ENCODE data around the gene AGK. TPM values are rescaled to one million over a fixed set of nuclear protein-coding genes. Genes with fewer than 3 reads are reported as not detected.

AGK gene
- total and polyA plus RNA-seq, 4 donors = 7.2 to 13.6 (median 8.9) TPM

DNA sequence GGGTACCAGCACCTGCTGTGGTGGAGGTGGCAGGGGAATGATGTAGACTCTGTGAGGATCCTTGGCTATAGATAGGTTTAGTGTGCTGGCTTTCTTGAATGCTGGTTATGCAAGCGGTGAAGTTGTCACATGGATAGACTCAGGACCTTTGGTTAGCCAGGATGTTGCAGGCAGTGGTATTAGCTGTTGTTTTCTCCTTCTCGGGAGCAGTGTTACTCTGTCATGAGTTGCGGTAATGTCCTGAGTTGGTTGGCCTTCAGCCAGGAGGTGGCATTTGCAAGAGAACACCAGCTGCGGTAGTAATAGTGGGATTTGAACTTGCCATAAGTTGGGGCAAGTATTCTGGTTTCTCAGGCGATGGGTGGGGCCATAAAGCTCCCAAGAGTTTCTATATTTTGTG, 10.8 kb downstream of the AGK start (continued):
- no peak for TF ChIP-seq RXRA (IDR thresholded peaks at IDR 0.05)
- TF ChIP-seq RAD21 (IDR thresholded peaks at IDR 0.05) = no peak
- no peak for TF ChIP-seq TAF1 (conservative IDR thresholded peaks at IDR 0.05)

DNA sequence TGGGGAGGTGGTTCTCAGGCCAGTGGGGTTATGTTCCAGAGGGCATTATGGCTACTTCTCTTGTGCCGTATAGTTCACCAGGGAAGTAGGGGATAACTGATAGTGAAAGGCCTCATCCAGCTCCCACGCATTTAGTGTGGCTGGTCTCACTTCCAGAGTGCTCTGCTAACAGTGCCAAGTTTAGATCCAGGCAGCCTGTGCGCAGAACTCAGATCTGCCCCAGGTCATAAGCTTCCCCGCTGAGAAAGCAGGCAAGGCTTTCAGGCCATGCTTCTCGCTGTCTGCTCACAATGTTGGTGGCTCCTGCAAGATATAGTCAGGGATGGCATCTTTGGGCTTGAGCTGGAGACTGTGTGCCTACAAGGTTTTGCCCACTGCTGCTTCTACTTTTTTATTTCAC, 11.3 kb downstream of the AGK start:
- Histone ChIP-seq H3K27me3 (ENCODE audit: control insufficient read depth in 4 of 4, insufficient read depth in 4 of 4, low read length in 3 of 4) (no peaks in the 10 kb centered on the region), H3K9me3 (ENCODE audit: control insufficient read depth in 4 of 4, low read length in 3 of 4) (no peaks in the 10 kb centered on the region), H3K4me3 (ENCODE audit: low read depth in 1 of 3, low read length in 3 of 3) (no peak overlapping the region), H3K9ac (ENCODE audit: low read depth in 1 of 2, low read length in 2 of 2) (no peak overlapping the region), H3K27ac (ENCODE audit: low read depth in 1 of 2, low read length in 2 of 2) (no peak overlapping the region), H3K36me3 (ENCODE audit: control insufficient read depth in 4 of 4, insufficient read depth in 3 of 4, low read depth in 1 of 4, low read length in 3 of 4) (peaks cover 0 to 20% (median 5%) of the 10 kb centered on the region in 4 donors), H3K4me1 (ENCODE audit: control insufficient read depth in 4 of 4, insufficient read depth in 4 of 4, low read length in 3 of 4) (no peaks in the 10 kb centered on the region)
- no peak for DNase-seq (ENCODE audit: low spot score)
- no peak for TF ChIP-seq HNF4A (conservative IDR thresholded peaks at IDR 0.05)
- TF ChIP-seq GABPA (IDR thresholded peaks at IDR 0.05 in 1 of 2, conservative IDR thresholded peaks at IDR 0.05 in 1 of 2) = no peak
- WGBS = 97% methylated on average over 5 of the region's 5 CpGs

DNA sequence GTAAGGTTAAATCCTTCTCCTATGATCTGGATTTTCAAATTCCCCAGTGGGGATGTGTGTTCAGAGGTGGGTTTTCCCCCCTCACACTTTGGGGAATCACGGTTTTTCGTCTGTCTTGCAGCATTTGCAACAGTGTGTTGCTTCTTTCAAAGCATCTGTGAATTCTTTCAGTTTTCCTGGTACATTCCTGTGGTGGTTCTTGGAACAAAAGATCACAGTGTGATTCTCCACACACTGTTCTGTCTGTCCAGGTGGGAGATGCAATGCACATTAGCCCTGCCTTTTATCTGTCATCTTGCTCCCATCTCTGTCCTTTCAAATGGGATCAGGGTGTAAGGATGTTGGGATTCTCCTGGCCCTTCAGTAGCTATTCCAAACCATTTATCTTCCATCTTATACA, 11.8 kb downstream of the AGK start:
- H3K4me1 ChIP-seq (ENCODE audit: control insufficient read depth in 4 of 4, insufficient read depth in 4 of 4, low read length in 3 of 4) = no peaks in the 10 kb centered on the region
- H3K9me3 ChIP-seq (ENCODE audit: control insufficient read depth in 4 of 4, low read length in 3 of 4) = no peaks in the 10 kb centered on the region
- DNase-seq (ENCODE audit: low spot score) = no peak
- H3K27me3 ChIP-seq (ENCODE audit: control insufficient read depth in 4 of 4, insufficient read depth in 4 of 4, low read length in 3 of 4) = no peaks in the 10 kb centered on the region
- no peak overlapping the region for H3K9ac ChIP-seq (ENCODE audit: low read depth in 1 of 2, low read length in 2 of 2)
- H3K36me3 ChIP-seq (ENCODE audit: control insufficient read depth in 4 of 4, insufficient read depth in 3 of 4, low read depth in 1 of 4, low read length in 3 of 4) = peaks cover 0 to 22% (median 5%) of the 10 kb centered on the region in 4 donors
- H3K4me3 ChIP-seq (ENCODE audit: low read depth in 1 of 3, low read length in 3 of 3) = no peak overlapping the region
- no peak overlapping the region for H3K27ac ChIP-seq (ENCODE audit: low read depth in 1 of 2, low read length in 2 of 2)
- 91% methylated on average over 2 of the region's 2 CpGs for WGBS
- TF ChIP-seq, protein P1, sequence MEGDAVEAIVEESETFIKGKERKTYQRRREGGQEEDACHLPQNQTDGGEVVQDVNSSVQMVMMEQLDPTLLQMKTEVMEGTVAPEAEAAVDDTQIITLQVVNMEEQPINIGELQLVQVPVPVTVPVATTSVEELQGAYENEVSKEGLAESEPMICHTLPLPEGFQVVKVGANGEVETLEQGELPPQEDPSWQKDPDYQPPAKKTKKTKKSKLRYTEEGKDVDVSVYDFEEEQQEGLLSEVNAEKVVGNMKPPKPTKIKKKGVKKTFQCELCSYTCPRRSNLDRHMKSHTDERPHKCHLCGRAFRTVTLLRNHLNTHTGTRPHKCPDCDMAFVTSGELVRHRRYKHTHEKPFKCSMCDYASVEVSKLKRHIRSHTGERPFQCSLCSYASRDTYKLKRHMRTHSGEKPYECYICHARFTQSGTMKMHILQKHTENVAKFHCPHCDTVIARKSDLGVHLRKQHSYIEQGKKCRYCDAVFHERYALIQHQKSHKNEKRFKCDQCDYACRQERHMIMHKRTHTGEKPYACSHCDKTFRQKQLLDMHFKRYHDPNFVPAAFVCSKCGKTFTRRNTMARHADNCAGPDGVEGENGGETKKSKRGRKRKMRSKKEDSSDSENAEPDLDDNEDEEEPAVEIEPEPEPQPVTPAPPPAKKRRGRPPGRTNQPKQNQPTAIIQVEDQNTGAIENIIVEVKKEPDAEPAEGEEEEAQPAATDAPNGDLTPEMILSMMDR (IDR thresholded peaks at IDR 0.05; ENCODE audit: low read depth, low read length, missing input control) = no peak
- TF ChIP-seq YY1 (IDR thresholded peaks at IDR 0.05) = no peak
- TF ChIP-seq RXRA (IDR thresholded peaks at IDR 0.05) = no peak
- TF ChIP-seq JUND (IDR thresholded peaks at IDR 0.05) = no peak
- TF ChIP-seq NR2F2 (IDR thresholded peaks at IDR 0.05) = no peak
- no peak for TF ChIP-seq HNF4A (conservative IDR thresholded peaks at IDR 0.05)
- no peak for TF ChIP-seq FOXA1 (IDR thresholded peaks at IDR 0.05)
- TF ChIP-seq, protein P2, sequence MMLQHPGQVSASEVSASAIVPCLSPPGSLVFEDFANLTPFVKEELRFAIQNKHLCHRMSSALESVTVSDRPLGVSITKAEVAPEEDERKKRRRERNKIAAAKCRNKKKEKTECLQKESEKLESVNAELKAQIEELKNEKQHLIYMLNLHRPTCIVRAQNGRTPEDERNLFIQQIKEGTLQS (IDR thresholded peaks at IDR 0.05) = no peak

DNA sequence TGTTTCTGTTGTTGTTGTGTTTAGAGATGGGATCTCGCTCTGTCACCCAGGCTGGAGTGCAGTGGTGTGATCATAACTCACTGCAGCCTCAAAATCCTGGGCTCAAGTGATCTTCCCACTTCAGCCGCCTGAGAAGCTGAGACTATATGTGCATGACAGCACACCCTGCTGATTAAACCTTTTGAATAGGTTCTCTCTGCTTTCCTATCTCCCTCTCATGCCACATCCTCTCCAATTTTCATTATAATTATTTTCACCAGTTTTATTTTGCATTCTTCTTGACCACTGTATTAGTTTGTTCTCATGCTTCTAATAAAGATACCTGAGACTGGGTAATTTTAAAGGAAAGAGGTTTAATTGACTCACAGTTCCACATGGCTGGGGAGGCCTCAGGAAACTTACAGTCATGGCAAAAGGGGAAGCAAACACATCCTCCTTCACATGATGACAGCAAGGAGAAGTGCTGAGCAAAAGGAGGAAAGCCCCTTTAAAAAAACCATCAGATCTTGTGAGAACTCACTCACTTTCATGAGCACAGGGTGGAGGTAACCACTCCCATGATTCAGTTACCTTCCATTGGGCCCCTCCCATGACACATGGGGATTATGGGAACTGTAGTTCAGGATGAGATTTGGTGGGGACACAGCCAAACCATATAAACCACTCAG, 12.9 kb downstream of the AGK start:
- TF ChIP-seq JUND (IDR thresholded peaks at IDR 0.05) = no peak
- no peak for TF ChIP-seq EGR1 (IDR thresholded peaks at IDR 0.05; ENCODE audit: low read depth in 2 of 2)
- TF ChIP-seq, protein P3, sequence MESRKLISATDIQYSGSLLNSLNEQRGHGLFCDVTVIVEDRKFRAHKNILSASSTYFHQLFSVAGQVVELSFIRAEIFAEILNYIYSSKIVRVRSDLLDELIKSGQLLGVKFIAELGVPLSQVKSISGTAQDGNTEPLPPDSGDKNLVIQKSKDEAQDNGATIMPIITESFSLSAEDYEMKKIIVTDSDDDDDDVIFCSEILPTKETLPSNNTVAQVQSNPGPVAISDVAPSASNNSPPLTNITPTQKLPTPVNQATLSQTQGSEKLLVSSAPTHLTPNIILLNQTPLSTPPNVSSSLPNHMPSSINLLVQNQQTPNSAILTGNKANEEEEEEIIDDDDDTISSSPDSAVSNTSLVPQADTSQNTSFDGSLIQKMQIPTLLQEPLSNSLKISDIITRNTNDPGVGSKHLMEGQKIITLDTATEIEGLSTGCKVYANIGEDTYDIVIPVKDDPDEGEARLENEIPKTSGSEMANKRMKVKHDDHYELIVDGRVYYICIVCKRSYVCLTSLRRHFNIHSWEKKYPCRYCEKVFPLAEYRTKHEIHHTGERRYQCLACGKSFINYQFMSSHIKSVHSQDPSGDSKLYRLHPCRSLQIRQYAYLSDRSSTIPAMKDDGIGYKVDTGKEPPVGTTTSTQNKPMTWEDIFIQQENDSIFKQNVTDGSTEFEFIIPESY (IDR thresholded peaks at IDR 0.05) = no peak
- TF ChIP-seq, protein P4, sequence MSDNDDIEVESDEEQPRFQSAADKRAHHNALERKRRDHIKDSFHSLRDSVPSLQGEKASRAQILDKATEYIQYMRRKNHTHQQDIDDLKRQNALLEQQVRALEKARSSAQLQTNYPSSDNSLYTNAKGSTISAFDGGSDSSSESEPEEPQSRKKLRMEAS (IDR thresholded peaks at IDR 0.05) = no peak
- TF ChIP-seq RXRA (IDR thresholded peaks at IDR 0.05) = no peak
- no peak for TF ChIP-seq YY1 (IDR thresholded peaks at IDR 0.05)
- TF ChIP-seq SP1 (IDR thresholded peaks at IDR 0.05) = no peak
- TF ChIP-seq HNF4A (conservative IDR thresholded peaks at IDR 0.05) = no peak
- no peak for TF ChIP-seq RAD21 (IDR thresholded peaks at IDR 0.05)
- TF ChIP-seq, protein P1 (IDR thresholded peaks at IDR 0.05; ENCODE audit: low read depth, low read length, missing input control) = no peak
- TF ChIP-seq HNF4G (IDR thresholded peaks at IDR 0.05) = no peak
- Histone ChIP-seq H3K4me3 (ENCODE audit: low read depth in 1 of 3, low read length in 3 of 3) (no peak overlapping the region), H3K4me1 (ENCODE audit: control insufficient read depth in 4 of 4, insufficient read depth in 4 of 4, low read length in 3 of 4) (no peaks in the 10 kb centered on the region), H3K27me3 (ENCODE audit: control insufficient read depth in 4 of 4, insufficient read depth in 4 of 4, low read length in 3 of 4) (no peaks in the 10 kb centered on the region), H3K9me3 (ENCODE audit: control insufficient read depth in 4 of 4, low read length in 3 of 4) (no peaks in the 10 kb centered on the region), H3K9ac (ENCODE audit: low read depth in 1 of 2, low read length in 2 of 2) (no peak overlapping the region), H3K36me3 (ENCODE audit: control insufficient read depth in 4 of 4, insufficient read depth in 3 of 4, low read depth in 1 of 4, low read length in 3 of 4) (peaks cover 0 to 25% (median 5%) of the 10 kb centered on the region in 4 donors), H3K27ac (ENCODE audit: low read depth in 1 of 2, low read length in 2 of 2) (no peak overlapping the region)
- 98% methylated on average over 2 of the region's 2 CpGs for WGBS
- no peak for DNase-seq (ENCODE audit: low spot score)
